GM23338 (cell line): Measurements from ENCODE around the gene SLC37A3. TPM values are rescaled to one million over a fixed set of nuclear protein-coding genes. Genes with fewer than 3 reads are reported as not detected.

Experiments
- polyA plus RNA-seq: library from polyadenylated mRNA; unstranded; fragments of >200 nt; fragmentation: Nextera tagmentation; extraction: Ambion mirVana; gene quantifications from 2 replicates; pipeline ENCODE4 v1.2.1, GENCODE V29; 2016
- small RNA-seq: library from RNA; depleted of rRNA; stranded (forward); fragments of <200 nt; gene quantifications from one replicate; pipeline ENCODE3, GENCODE V24; 2014; ENCODE audit warnings: low replicate concordance
- total RNA-seq: library from RNA; depleted of rRNA; stranded (reverse); fragments of >200 nt; shearing (Covaris generic); gene quantifications from 2 replicates; pipeline ENCODE4 v1.2.3, GENCODE V29; 2014; rRNA removed

The SLC37A3 gene
- total and polyA plus RNA-seq, 2 experiments from 2014 or later: 35.6 to 86.2 TPM

Small RNAs within 50 kb of the gene (small RNA-seq; reads per million reads assigned to genes)
- gene RNA5SP247 (not detected), gene RNA5SP248 (62.7 reads per million, percentile 99 among the genes with 10 or more reads in this experiment)

Other genes starting within 250 kb of the SLC37A3 start
- 9.4 and 10.8 TPM in 2 replicates for gene KDM7A, start 221.5 kb downstream of the SLC37A3 start, total RNA-seq
- gene KDM7A, start 221.5 kb downstream of the SLC37A3 start, polyA plus RNA-seq: 2.0 and 2.3 TPM in 2 replicates
- gene RAB19, start 5.5 kb upstream of the SLC37A3 start, total RNA-seq: 5.2 and 15.0 TPM in 2 replicates
- 1.3 and 2.5 TPM in 2 replicates for gene RAB19, start 5.5 kb upstream of the SLC37A3 start, polyA plus RNA-seq
- 86.8 and 102 TPM in 2 replicates for gene MKRN1, start 81.0 kb upstream of the SLC37A3 start, total RNA-seq
- 63.5 and 65.0 TPM in 2 replicates for gene MKRN1, start 81.0 kb upstream of the SLC37A3 start, polyA plus RNA-seq
- gene DENND2A, start 242.3 kb upstream of the SLC37A3 start, total RNA-seq: 5.6 and 10.0 TPM in 2 replicates
- 1.7 and 2.4 TPM in 2 replicates for gene DENND2A, start 242.3 kb upstream of the SLC37A3 start, polyA plus RNA-seq